GM19023 (cell line): ENCODE data around the gene NXF2.
"Not testable (repeated sequence)": the region's sequence is repeated elsewhere in the genome, so short reads cannot be mapped to it uniquely, and the experiment has no call there.

Source experiments
- ATAC-seq: cut with Tn5 transposase; IDR thresholded peaks from one replicate; pipeline ENCODE4 v1.9.1; 2021; ENCODE audit warnings: mild to moderate bottlenecking, moderate library complexity; ENCODE audit not compliant: unreplicated experiment

The NXF2 gene

GRCh38 chrX:102246893-102247292, at the start of gene NXF2:
NXF2 (plus strand) TSS chrX:102247167; CDS start chrX:102307079, 59,912 bp downstream.
- ATAC-seq, result not testable (repeated sequence)

DNA sequence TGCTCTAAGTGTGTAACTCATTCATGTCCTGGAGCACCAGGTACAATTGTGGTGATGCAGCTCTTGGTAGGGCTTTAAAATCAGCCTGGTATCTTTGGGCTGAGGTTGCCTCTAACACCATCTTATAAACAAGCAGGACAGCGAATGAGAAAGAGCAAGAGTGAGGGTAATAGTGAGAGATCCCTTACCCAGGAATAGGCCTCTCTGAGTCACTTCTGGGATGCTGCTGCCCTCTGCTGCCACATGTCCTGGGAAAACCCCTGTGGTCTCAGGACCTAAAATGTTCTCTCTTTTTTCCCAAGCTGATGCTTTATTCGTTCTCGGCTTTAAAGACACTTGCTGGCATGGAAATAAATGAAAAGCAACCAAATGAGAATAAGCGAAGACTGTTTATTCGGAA, 39.0 kb upstream of the NXF2 start:
- ATAC-seq, result not testable (repeated sequence)

GRCh38 chrX:102214986-102215385, 32.0 kb upstream of the NXF2 start, which contains the start of gene TCP11X1:
TCP11X1 (plus strand) TSS chrX:102215301.
- not testable (repeated sequence) for ATAC-seq

DNA sequence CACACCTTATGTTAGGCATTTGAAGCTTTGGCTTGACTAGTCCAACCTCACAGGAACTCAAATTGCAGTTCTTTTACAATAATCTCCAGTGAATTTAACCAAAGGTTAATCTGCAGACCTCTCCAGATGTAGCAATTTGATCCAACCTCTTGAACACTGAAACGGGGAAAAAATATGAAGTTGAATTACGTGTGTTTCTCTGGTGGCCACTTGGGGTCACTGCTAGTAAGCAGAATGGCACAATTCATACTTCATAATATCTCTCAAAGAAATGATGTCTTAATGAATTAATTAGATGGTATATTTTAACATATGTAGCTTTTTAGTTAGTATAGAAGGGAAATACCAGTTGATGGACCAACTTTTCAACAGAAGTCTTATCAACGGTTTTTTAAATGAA, 30.5 kb upstream of the NXF2 start:
- not testable (repeated sequence) for ATAC-seq

GRCh38 chrX:102235678-102236077, 11.3 kb upstream of the NXF2 start:
- not testable (repeated sequence) for ATAC-seq

DNA sequence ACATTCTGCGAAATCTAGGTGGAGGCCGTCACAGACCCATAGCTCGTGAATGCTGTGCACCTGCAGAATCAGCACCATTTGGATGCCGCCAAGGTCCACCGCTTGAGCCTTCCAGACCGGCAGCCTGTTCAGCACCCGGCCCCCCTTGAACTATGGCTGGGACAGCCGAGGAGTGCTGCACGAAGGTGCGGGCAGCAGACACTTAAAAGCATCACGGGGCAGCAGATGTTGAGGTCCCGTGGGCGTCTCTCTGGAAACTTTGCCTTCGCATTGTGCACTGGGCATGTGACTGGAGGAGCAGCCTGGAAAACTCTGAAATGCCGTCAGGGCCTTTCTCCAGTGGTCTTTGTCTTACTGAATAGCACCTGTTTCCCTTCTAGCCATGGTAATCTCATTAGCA, 6.7 kb upstream of the NXF2 start:
- not testable (repeated sequence) for ATAC-seq

- not testable (repeated sequence) for ATAC-seq
Measured at GRCh38 chrX:102272231-102272630, 25.3 kb downstream of the NXF2 start.

DNA sequence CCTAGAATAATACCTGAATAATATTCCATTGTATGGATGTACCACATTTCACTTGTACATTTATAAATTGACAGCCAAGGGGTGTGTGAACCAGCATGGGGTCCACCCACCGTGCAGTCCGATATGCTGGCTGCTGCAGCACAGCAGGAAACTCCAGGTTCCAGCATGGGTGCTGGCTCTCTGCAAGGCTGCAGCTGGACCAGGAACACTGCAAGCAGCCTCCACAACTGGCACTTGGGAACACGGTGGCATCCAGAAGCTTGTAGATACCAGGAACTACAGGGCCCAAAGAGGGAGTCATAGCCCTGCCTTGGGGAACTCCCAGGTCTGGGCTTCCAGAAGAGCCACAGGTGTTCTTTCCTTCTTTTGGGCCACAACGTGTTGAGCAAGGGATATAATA, 91.2 kb downstream of the NXF2 start:
- ATAC-seq, result no peak

DNA sequence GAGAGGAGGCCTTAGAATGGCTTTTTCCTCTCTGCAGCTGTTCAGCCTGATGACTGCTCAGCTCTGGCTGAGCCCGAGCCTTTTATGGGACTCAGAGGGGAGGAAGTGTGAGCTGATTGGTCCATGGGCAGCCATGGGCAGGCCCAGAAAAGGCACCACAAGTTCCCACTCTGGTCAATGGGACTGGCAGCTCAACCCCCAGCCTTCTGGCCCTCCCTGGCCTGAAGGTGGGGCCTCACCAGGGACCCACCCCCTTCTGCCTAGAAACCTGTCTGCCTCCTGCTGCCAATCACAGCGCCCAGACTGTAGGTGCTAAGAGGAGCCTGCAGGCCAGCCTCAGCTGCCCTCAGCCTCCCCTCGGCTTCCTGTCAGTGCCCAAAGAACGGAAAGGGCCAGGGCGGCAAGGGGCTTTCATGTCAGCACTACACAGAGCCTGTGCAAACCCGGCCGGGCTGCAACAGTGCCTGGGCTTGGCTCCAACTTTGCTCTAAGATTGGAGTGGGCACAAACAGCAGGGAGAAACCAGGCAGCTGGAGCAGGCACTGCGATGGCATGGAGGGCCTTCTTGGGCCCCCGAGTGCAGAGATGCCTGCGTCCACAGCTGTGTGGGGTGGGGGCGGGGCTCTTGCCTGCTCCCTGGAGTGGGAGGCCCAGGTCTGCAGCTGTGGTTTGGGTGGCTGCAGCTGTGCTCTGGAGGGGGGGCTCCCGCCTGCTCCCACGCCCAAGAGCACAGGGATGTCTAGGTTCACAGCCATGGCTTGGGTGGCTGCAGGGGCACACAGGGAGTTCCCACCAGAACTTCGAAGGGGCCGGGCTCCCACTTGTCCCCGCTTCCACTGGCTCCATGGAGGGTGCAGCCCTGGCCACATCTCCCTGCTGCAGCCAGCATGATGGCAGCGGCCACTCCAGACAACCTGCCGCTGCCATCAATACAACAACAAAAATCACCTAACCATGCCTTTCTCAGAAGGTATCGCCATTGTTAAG, 92.6 kb downstream of the NXF2 start:
- peak; percentile 66 for ATAC-seq

DNA sequence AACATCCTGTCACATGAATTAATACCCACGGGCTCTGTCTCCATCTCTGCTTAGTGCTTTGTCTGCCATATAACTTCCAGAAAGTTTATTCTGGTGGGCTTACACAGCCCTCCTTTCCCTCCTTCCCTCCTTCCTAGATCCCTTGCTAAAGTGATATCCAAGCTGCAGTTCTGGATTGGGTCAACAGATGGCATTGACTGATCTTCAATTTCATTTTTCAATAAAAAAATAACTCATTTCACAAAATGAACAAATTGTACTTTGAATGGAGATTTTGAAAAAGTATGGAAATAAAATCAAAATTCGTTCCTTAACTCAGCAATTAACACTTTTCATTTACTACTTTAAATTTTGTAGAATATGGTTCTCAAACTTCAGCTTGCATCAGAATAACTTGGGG, 94.9 kb downstream of the NXF2 start:
- no peak for ATAC-seq

DNA sequence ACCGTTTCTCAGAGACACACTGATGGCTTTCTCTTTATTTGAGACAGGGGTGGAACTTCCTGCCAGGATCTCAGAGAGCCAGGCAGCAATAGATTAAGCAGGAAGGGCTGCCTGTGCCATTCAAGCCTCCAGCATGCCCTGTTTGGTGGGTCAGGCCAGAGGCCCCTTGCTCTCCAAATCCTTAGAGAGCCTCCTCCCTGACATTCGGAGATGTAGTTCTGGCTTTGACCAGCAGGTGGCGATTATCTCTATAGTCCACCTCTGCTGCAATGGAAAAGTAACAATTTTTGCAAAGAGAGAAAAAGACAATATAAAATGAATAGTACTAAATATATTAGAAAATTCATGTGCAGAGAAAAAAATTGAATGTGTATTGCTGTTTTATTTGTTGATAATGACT, 98.9 kb downstream of the NXF2 start:
- no peak for ATAC-seq
